Measurements from ENCODE around the gene TMSB4X. TPM values are rescaled to one million over a fixed set of nuclear protein-coding genes. Genes with fewer than 3 reads are reported as not detected.
"Not testable (repeated sequence)": the region's sequence is repeated elsewhere in the genome, so short reads cannot be mapped to it uniquely, and the experiment has no call there.

Gene TMSB4X
- total RNA-seq (2014; rRNA removed): 5,577 and 7,816 TPM in 2 replicates
- 11,098 TPM for polyA plus RNA-seq (2012)

- DNase-seq (ENCODE audit: low read depth): peak; percentile 82
Observed at GRCh38 chrX:12974796-12975669, at the start of gene TMSB4X. Gene TMSB4X (plus strand): TSS chrX:12975110.

GRCh38 chrX:12929701-12930100 is 45.2 kb upstream of the TMSB4X start:
- DNase-seq (ENCODE audit: low read depth): peak; percentile 80

GRCh38 chrX:12930150-12930549 is 44.8 kb upstream of the TMSB4X start:
- no peak for DNase-seq (ENCODE audit: low read depth)

- no peak for DNase-seq (ENCODE audit: low read depth)
Observed at GRCh38 chrX:12932244-12932643, 42.7 kb upstream of the TMSB4X start.

GRCh38 chrX:12934850-12935249 is 40.1 kb upstream of the TMSB4X start:
- DNase-seq (ENCODE audit: low read depth): no peak

DNA sequence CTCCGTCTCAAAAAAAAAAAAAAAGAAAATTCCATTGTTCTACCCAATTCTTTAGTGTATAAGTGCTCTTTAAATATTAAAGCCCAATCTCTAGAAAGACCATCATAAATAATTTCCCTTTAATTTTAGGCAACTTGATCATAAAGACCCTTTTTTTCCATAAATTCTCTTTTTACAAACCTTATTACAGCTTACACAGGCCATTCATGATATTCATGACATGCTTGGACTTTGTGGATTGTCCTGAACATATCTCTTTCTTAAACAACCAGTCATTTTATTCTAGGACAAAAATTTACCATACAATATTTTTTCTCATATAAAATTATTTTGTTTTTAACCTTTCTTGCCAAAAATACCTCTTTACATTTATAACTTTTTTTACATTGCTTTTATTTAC is 38.0 kb upstream of the TMSB4X start:
- no peak for DNase-seq (ENCODE audit: low read depth)

DNA sequence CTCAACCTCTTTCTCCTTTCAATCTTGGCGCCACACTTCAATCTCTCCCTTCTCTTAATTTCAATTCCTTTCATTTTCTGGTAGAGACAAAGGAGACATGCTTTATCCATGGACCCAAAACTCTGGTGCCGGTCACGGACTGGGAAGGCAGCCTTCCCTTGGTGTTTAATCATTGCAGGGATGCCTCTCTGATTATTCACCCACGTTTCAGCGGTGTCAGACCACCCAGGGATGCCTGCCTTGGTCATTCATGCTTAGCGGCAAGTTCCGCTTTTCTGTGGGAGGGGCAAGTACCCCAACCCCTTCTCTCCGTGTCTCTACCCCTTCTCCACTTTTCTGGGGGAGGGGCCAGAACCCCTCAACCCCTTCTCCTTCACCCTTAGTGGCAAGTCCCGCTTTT is 34.4 kb upstream of the TMSB4X start:
- not testable (repeated sequence) for DNase-seq (ENCODE audit: low read depth)

GRCh38 chrX:12943592-12943991 is 31.3 kb upstream of the TMSB4X start:
- not testable (repeated sequence) for DNase-seq (ENCODE audit: low read depth)

GRCh38 chrX:12944452-12944851 is 30.5 kb upstream of the TMSB4X start:
- not testable (repeated sequence) for DNase-seq (ENCODE audit: low read depth)

GRCh38 chrX:12945494-12945893 is 29.4 kb upstream of the TMSB4X start:
- no peak for DNase-seq (ENCODE audit: low read depth)

DNA sequence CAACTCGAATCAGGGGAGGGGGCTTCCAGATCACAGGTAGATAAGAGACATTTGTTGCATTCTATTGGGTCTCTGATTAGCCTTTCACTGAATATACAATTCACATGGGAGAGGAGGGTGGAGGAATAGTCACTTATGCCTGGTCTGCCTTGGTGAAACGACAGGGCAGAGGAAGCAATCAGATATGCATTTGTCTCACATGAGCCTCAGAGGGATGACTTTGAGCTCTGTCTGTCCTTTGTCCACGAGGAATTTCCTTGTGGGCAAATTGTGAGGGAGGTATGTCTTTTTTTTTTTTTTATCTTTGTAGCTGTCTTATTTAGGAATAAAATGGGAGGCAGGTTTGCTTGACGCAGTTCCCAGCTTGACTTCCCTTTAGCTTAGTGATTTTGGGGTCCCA is 28.5 kb upstream of the TMSB4X start:
- DNase-seq (ENCODE audit: low read depth): no peak

DNA sequence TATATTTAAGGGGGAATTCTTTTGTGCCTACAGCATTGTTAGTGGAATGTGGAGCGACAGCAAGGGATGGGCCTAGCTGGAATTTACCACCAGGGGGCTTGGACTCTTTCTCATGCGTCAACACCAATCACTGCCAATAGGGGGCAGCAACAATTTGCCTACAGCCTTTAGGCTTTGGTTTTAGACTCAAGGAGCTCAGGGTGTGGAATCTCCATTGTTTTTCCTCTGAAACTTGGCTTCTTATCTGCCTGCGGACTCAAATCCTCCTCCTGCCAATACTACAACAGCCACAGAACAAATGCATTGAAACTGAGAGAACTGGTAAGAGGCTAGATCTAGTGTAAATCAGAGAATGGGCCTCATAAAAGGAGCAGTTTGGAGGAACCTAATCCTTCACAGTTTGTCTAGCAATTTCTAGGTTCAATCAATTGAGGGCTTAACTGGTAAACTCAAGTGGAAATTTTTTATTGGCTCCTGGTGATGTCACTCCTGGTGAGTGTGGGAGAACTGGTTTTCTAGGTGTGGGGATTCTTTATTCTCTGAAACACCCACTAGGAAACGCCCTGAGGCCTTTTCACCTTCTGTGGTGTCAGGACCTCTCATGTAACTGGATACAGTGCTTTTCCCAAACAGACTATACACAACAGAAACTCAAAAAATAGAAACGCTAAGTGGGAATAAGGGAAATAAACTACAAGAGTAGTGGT is 27.9 kb upstream of the TMSB4X start:
- DNase-seq (ENCODE audit: low read depth): peak; percentile 83

GRCh38 chrX:12947545-12948235 is 27.2 kb upstream of the TMSB4X start:
- DNase-seq (ENCODE audit: low read depth): no peak

DNA sequence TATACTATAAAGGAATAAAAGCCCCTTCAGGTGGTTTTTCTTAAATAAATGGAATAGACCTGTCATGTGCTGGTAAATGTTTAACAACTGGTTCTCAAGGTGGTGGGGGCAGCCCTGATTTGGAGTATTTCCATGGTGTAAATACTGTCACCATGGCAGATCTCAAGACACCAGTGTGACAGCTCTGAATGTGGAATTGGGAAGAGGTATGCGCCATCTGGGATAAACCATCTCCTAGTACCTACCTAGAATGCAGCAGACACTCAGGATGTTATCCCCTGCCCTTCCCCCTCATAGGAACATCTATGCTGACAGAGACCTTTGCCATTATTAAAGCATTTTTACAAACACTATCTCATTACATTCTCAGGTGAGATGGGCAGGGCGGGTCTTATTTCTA is 26.4 kb upstream of the TMSB4X start:
- no peak for DNase-seq (ENCODE audit: low read depth)

DNA sequence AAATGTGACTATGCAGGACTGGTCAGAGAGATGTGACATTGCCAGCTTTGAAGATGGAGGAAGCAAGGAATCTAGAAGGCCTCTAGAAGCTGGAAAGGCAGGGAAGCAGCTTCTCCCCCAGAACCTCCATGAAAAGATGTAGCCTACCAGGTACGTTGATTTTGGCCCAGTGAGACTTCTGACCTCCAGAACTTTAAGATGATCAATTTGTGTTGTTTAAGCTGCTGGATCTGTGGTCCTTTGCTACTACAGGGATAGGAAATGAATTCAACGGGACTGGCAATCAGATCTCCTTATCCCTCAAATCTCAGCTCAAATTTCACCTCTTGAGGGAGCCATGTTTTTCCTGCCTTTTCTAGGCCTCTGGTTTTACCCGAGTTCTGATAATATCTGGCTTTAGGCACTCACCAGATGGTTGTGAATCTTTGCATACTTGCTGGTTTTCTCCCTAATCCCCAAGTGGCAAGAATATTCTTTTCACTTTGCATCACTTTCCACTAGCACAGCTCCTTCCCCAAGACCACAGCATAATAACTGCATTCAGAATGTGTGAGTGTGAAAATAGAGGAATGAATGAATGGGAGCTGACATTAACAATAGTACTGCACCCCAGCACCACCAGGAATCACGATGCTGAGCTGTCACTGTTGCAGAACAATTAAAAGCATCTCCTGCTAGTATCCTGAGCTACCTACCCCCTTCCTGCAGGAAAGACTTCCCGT is 25.5 kb upstream of the TMSB4X start:
- DNase-seq (ENCODE audit: low read depth): peak; percentile 31

DNA sequence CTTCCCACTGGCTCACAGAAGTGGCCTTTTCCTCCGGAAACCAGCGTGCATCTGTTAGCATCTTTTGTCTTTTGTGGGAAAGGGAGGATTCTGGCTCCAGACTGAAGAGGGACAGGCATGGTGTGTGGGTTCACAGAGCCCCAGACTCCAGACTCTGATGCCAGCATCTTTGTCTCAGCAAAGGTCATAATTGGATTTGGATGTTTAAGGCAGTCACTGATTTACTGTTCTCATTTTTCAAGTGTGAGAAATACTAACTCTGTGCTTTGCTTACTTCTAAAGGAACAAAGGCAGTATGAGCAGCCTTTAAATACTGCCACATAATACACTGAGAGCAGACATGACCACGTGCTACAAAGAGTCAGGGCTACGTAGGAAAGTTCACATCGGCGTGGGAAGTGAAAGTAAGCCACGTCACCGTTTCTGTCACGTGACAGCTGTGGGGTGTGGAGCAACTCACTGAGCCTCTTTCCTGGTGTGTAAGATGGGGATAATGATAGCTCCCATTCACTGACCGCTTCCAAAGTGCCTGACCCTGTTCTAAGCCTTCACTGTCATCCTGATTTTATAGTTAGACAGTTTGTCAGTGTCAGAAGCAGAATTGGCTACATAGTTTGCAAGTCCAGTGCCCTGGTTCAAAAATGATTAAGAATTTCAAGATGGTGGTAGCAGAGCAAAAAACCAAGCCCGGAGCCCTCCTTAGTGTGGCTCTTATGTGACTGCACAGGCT is 24.8 kb upstream of the TMSB4X start:
- DNase-seq (ENCODE audit: low read depth): peak; percentile 89

DNA sequence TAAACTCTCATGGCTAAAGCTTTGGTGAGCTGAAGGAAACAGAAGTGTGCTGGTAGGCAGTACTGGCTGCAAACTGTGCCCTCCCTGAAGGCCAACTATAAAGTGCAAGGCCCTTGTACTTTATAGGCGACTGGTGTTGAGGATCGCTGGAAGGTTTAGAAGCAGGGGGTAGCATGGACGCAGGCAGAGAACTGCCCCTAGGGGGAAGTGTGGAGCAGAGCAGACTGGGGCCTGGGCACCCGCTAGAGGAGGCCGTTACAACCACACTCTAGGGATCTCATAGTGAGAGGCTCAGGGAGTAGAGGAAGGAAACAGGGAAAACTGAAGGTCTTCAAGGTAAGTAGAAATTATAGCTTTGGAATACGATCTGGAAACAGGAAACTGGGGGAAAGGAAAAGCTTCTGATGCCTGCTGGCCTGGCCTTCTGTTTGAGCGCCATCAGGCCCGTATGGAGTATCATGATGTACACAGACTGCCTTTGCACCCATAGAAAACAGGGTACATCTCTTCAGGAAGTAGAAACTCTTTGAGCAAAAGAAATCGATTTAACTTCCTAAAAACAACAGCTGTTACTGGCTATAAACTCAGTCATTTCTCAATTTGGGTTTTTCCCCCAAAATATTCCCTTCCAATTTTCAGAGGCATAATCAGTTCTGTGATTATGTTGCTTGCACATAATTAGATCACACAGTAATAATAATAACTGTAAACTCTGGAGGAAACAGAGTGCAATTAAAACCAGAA is 23.9 kb upstream of the TMSB4X start:
- no peak for DNase-seq (ENCODE audit: low read depth)

DNA sequence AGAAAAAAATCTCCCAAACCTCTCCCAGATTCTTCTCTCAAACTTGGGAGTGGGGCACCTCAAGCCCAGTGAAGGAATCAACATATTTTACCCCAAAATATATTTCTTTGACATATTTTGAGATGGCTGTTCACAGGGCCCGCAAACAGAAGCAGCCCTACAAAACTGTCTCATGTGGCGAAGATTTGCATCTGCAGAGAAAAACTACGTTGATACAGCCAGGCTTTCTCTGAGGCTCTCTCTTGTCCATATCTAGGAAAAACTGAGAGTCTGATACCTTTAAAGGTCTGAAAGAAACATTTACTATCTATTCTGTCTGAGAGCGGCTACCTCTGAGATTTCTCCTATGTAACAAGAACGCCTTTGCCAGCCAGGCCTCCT is 23.3 kb upstream of the TMSB4X start:
- no peak for DNase-seq (ENCODE audit: low read depth)

DNA sequence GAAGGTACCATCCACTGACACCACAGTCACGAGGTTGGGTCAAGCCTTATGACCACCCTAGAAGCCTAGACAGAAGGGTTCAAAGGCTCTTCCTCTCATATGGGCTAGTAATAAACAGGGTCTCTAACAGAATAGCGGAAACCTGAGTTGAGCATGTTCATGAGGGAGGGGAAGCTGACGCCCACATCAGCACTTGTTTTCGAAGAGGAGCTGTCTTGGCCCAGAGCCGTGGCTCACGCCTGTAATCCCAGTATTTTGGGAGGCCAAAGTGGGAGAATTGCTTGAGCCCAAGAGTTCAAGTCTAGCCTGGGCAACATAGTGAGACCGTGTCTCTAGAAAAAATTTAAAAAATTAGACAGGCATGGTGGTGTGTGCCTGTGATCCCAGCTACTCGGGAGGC is 21.5 kb upstream of the TMSB4X start:
- DNase-seq (ENCODE audit: low read depth): no peak

DNA sequence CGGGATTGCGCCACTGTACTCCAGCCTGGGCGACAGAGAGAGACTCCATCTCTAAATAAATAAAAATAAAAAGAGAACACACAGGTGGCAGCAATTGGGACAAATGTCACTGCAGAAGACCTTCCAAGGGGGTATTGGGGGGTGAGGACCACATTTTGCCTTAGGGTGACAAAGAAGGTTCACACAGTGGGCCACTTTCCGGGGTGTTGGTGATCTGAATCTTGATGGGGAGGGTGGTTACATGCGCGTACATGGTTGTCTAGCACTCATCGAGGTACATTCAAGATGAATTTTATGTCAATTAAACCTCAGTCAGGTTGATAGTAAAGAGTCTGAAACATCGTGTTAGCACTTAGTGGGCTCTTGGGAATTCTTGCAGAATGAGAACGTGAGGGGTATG is 20.5 kb upstream of the TMSB4X start:
- DNase-seq (ENCODE audit: low read depth): no peak

All from LHCN-M2 (cell line).